HG02970 (cell line): Measurements from ENCODE around the gene NFATC1.

Experiments
- ATAC-seq: cut with Tn5 transposase; IDR thresholded peaks from one replicate; pipeline ENCODE4 v1.9.1; 2021; ENCODE audit warnings: mild to moderate bottlenecking, moderate library complexity, moderate number of reproducible peaks; ENCODE audit not compliant: unreplicated experiment, low FRiP score

The NFATC1 gene

GRCh38 chr18:79574938-79575525 lies 179.3 kb downstream of the NFATC1 start:
- no peak for ATAC-seq

DNA sequence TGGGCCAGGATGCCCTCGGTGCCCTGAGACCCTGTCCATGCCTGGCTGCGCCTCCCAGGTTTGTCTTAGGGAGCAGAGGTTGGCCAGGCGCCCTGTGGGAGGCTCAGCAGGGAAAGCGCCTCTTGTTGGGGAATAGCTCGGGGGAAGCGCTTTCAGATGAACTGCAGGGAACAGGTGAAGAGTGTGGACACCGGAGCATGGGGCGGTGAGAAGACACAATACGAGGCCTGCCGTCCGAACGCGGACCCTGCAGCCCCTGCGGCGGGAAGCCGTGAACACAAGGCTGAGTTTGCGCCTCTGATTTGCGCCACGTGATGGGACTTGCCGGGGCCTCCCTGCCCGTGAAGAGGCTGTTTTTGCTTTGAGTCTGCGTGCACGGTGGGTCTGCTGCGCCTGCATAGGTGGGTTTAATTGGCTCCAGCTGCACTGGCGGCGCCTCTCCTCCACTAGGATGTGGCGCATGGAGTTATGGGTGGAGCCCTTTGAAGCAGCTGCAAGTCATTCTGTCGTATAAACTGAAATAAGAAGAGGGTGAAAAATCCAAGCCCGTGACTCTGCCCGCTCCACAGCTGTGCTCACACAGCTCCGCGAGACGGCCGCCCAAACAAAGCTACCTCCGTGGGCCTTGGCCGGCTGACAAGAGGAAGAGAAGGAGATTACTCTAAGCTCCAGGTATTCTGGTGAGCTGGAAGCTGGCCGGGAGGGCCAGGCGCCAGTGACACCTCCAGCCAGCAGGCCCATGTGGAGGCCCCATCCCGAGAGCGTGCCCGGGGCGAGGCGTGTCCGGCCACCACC lies 180.4 kb downstream of the NFATC1 start:
- ATAC-seq, result no peak

GRCh38 chr18:79576686-79577351 lies 181.1 kb downstream of the NFATC1 start:
- ATAC-seq, result no peak

- no peak for ATAC-seq
Measured at GRCh38 chr18:79577451-79578395, 182.0 kb downstream of the NFATC1 start.

DNA sequence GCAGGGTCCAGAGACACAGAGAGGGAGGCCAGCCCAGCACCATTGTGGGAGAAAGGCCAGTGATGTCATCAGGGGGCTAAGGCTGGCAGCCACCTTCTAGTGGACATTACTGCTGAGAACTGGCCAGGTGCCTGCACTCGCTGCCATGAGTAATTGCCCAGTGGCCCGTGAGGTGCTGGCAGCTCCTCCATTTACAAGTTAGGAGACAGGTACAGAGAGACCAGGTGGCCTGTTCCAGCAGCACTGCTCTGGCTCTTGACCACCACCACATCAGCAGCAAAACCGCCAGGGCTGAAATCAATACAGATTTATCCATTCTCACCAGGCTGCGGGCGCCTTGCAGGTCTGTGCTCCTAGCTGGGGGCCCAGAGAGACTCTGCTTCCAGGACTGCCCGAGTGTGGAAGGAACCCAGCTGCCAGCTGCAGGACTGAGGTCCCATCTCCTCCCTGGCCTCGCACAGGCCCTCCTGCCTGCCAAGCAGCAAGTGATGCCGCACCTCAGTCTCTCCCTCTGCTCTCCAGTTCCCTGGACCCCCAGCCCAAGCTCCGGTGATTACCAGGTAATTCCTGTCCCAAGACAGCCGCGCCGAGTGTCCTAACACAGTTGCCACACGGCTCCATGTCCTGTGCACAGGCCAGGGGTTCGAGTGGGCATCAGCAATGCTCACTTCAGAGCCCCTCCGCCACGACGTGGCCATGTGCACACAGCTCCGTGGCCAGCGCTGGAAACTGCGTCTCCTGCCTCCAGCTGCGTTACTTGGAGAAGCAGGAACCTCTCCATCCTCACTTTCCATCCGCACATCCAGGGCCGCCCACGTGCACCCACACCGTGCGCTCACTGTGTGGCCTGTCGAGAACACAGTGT lies 182.9 kb downstream of the NFATC1 start:
- ATAC-seq, result no peak
